GM18858 (cell line): ENCODE measurements around the gene SLC25A24.
A peak's percentile ranks its signal among the peaks of the same experiment; 100 is the strongest.
"Not testable (repeated sequence)": the region's sequence is repeated elsewhere in the genome, so short reads cannot be mapped to it uniquely, and the experiment has no call there.

ENCODE experiments used
- ATAC-seq: cut with Tn5 transposase; IDR thresholded peaks from one replicate; pipeline ENCODE4 v1.9.1; 2021; ENCODE audit not compliant: unreplicated experiment

Gene SLC25A24

DNA sequence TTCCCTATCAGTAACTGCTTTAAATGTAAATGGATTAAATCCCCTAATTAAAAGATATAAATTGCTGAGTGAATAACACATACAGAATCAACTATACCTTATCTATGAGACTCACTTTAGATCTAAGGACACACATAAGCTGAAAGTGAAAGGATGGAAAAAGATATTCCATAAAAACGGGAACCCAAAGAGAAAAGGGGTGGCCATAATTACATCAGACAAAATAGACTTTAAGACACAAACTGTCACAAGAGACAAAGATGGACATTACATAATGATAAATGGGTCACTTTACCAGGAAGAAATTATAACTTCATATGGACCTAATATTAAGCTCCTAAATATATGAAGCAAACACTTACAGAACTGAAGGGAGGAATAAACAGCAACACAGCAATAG, 59.2 kb downstream of the SLC25A24 start:
- no peak for ATAC-seq

DNA sequence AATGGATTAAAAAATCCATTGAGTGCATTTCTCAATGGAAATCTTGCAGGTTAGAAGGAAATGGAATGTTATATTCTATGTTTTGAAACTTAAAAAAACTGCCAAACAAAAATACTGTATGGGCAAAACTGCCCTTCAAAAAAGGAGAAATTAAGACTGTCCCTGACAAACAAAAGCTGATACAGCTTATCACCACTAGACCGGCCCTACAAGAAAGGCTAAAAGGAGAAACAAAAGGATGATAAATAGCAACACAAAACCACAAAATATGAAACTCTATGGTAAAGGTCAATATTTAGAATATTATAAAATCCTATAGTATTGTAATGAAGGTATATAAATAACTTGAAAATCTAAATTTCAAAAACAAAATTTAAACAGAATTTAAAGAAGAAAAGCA, 60.0 kb downstream of the SLC25A24 start:
- no peak for ATAC-seq

DNA sequence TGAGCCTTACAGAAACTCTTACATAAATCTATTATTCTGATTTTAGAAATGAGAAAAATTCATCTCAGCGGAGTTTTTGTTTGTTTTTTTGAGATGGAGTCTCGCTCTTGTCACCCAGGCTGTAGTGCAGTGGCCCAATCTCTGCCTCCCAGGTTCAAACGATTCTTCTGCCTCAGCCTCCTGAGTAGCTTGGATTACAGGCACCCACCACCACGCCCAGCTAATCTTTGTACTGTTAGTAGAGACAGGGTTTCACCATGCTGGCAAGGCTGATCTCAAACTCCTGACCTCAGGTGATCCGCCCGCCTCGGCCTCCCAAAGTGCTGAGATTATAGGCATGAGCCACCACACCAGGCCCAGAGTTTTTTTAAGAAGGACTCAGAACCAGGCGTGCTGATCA, 60.6 kb downstream of the SLC25A24 start:
- ATAC-seq: not testable (repeated sequence)

DNA sequence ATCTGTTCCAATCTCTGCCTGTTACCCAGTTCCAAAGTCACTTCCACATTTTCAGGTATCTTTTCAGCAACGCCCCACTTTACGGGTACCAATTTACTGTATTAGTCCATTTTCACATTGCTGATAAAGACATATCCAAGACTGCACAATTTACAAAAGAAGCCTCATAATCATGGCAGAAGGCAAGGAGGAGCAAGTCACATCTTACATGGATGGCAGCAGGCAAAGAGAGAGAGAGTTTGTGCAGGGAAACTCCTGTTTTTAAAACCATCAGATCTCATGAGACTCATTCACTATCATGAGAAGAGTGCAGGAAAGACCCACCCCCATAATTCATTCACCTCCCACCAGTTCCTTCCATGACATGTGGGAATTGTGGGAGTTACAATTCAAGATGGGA, 67.0 kb downstream of the SLC25A24 start:
- ATAC-seq: not testable (repeated sequence)

DNA sequence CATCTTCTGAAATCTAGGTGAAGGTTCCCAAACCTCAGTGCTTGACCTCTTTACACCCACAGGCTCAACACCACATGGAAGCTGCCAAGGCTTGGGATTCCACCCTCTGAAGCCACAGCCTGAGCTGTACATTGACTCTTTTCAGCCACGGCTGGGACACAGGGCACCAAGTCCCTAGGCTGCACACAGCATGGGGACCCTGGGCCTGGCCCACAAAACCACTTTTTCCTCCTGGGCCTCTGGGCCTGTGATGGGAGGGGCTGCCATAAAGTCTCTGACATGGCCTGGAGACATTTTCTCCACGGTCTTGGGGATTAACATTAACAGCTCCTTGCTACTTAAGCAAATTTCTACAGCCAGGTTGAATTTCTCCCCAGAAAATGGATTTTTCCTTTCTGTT, 67.8 kb downstream of the SLC25A24 start:
- not testable (repeated sequence) for ATAC-seq

DNA sequence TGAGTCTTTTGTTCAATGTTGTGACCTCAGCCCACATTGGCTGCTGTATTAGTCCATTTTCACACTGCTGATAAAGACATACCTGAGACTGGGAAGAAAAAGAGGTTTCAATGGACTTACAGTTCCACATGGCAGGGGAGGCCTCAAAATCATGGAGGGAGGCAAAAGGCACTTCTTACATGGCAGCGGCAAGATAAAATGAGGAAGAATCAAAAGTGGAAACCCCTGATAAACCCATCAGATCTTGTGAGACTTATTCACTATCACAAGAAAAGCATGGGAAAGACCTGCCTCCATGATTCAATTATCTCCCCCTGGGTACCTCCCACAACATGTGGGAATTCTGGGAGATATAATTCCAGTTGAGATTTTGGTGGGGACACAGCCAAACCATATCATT, 68.9 kb downstream of the SLC25A24 start:
- not testable (repeated sequence) for ATAC-seq

DNA sequence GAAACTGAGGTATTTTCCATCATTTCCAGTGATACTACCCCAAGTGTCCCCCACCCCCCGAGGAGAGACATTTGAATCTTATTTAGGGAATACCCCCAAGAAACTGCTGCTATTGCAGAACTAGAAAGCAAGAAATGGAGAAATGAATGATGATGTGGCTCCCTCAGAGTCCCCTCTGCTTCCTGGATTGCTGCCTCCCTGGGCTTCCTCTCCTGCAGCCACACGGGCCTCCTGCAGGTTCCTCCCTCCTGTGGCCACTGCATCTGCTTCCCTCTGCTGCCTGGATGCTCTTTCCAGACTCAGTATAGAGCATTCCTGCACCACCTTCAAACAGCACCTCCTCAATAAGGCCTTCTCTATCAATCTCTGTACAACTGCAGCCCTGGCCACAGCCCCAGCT, 69.3 kb downstream of the SLC25A24 start:
- no peak for ATAC-seq

DNA sequence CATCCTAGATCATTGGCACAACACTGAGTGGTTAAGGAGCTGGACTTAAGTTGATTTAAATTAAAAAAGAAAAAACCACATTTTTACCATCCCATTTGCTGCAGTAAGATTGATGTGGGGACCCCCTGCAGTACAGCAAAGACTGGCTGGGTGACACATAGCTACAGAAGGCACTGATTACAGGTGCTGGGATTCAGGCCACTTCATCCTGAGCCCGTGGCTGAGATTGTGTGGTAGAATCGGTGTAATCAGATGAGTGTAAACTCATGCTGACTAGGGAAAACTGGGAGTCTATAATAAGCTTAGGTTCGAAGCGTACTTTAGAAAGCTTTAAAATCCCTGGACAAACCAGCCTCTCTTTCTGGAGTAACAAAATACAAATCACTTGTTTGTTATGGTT, 70.1 kb downstream of the SLC25A24 start:
- no peak for ATAC-seq

DNA sequence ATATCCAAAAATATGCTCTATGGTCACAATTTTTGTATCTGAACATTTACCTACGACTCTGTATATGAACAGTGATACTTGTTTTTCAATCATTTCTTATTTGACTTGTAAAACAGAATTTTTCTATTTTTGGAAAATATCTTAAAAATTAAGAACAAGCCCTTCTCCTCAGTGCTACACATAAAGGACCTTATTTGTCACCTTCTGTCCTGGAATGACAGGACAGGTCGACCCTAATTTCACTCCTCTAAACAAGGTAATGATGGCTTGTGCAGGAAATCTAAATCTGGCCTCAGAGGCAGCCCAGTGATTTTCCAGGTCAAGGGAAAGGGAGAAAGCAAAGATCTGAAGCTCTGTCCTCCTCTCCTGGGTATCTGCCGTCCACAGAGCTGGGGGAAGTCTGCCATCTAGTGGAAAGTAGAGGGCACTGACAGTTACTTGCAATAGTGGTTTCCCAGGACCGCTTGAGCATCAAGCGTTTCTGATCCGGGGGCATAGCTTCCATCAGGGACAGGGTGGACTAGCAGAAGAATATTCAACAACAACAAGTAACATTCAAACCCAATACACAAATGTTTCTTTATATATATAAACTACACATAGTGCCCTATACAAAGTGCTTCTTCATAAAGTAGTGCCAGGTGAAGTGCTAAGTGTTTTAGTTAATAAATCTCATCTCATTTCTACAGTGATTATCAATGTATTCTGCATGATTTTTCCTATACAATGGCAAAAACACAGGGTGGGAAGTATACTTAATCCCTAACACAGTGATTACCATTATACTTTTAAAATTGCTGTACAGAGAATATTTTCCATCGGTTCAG, 74.6 kb downstream of the SLC25A24 start:
- peak; percentile 90 for ATAC-seq

DNA sequence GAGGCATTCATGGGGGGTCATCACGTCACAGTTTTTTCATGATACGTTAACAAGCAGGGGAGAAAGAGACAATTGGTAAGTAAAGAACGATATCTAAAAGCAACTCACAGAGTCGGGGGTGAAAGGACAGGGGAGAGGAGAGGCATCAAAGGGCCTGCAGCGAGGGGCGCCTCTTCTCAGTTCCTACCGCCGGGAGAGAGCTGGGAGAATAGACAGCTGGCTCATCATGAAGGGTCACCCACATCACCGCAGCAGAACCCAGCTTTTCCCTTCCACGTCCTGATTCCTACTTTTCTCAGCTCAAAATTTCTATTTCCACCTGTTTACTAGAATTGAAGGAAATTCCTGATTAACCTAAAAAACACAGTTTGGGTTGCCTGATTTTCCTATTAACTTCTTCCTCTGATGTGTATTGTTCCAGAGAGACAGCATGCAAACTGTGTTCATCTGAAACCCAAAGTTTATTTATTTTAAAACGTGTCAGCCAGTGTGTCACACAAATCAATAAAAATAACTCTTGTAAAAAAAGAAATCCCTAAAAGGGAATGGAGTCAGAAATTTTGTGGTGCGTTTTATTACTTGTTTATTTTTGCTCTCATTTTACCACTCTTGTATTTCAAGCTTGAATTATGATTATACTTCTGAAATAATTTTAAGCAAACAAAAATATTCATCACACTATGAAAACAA, 75.4 kb downstream of the SLC25A24 start:
- ATAC-seq: no peak

DNA sequence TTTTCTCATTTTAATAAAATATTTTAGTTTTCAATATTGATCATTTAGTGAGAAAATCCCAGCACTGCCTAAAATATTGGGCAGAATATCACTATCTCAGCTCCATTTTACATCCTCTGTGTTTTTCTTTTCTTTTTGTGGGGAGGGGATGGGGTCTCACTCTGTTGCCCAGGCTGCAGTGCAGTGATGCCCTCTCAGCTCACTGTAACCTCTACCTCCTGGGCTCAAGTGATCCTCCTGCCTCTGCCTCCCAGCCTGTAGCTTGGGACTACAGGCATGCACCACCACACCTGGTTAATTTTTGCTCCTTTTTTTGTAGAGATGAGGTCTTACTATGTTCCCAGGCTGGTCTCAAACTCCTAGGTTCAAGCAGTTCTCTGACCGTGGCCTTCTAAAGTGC, 76.1 kb downstream of the SLC25A24 start:
- ATAC-seq: no peak

DNA sequence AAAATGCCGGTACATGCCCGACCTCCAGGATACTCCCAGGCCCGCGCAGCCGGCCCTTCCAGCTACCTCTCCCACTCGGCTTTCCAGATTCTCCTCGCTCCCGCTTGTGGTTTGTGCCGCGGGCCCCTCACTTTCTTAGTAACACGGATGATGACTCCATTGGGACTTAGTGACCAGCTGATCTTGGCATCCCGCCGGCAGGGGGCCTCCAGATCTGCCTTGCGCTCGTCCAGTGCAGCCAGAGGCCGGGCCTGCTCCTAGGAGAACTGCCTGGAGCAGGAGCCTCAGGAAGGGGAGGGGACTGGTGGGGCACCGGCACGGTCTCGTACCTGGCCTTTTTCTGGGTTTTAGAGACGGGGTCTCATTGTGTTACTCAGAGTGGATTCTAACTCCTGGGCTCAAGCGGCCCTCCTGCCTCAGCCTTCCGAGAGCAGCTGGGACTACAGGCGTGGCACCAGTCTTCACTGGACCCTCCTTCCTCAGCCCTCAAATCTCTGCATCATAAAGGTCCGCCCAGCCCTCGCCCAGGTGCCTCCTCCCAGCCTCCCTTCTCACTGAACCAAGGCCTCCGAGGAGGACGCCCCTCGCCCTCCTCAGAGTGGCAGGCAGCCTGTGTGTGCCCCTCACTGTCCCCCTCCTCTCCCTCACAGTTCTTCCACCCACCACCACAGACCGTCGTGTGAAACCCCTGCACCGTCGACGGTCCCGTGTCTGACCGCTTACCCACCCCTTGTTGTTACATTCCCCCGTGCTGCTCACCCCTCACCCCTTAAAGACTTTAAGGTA, 78.6 kb downstream of the SLC25A24 start:
- ATAC-seq: no peak

DNA sequence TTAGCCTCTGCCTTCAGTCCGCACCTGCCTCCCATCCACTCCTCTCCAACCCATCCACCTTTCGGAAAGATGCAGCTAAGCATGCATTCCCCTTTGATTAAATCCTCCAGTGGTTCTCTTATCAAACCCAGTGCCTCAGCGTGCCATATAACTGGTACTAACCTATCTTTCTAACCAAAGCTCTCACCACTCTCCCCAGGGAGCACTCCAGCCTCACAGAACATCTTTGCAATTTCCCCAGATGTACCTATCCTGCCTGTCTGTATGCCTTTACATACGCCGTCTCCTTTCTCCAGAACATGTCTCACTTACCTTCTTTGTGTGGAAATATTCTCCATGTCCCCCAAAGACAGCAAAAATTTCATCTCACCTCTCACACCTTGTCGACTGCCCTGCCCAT, 80.0 kb downstream of the SLC25A24 start:
- no peak for ATAC-seq

DNA sequence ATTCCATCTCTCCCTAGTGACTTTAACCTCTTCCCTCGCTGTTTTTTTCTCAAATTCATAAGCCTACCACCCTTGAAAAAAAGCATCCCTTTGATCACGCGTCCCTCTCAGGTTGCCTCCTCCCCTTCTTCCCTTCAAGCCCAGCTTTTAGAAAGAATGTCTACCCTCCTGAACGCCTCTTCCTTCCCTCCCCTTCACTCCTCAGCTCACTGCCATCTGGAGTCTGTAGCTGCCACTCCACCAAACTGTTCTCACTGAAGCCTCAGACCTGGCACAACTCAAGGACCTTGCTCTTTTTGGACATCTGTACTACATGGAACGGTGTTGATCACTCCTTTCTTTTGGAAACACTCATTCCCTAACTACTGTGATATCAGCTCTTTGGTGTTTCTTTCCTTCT, 80.6 kb downstream of the SLC25A24 start:
- ATAC-seq: no peak

DNA sequence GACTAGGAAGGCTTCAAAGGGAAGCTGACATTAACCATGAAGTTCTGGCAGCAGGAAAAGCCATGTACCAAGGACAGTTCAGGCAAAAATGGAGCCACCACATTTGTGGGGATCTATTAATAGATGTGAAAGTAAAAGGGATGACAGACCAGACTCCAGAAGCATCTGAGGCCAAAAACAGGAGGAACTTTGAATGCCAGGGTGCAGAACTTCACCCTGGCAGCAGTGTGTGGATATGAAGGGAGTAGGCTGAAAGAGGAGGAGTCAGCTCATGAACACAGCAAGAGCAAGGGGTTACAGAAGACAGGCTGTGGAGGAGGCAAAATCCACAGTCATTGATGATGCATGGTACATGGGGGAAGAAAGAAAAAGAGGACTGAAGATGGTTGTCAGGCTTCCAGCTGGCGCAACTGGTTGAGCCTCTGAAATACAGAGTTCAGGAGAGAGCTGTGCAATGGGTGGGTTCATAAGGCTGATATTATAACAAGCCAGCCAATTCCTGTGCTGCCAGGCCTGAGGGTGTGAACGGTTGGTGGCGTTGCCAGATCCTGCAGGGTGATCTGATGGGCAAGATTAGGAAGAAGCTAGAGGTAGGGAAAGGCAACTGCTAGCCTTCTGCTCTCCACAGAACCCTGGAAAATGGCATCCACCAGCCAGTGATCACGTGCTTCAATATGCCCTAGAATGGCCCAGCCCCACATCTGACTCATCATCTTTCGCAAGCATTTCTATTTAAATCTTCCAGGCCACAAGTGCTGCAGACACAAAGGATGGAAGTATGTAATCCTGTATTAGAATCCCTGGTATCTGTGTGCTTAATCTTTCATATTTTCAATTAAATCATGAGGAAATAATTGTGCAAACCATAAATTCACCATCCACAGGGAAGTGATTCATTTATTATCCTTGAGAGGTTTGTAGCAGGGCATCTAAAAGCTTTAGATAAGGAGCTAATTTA, 81.9 kb downstream of the SLC25A24 start:
- no peak for ATAC-seq

DNA sequence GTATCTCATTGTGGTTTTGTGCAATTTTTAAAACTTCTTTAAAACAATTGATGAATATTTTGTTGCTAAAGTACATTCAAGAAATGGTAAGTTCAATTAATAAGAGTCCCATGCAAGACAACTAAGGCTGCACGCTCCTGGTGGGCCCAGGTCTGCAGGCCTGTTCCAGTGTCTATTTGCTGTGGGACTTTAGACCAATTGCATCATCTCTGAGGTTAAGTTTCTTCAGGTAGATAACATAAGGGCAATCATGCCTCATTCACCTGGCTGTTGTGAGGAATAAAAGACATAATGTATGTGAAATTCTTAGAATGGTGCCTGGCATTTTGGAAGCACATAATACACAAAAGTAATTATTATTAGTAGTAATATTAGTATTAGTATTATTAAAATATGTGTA, 82.9 kb downstream of the SLC25A24 start:
- no peak for ATAC-seq

DNA sequence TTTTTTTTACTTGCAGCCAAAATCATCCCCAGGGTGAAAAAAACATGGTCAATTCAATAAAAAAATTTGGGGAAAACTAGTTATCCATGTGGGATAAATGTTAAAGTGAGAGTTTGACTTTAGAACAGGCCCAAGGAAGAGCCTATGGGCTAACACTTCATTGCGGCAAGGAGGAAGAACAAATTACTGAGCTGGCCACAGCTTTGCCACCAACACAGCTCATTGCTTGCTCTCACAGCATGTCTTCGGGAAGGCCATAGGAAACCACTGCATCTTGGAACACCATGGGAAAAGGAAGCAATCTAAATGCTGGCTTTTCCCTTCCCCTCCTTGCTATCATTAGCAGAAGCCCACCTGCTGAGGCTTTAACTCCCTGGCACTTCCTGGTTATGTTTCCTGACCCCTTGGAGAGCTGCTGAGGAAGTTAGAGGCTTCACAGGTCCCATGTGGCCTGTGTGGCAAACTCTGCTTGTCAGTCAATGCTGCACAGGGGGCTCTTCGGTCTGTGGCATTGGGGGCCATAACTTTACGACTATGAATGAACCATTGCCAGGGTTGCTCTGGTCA, 86.0 kb downstream of the SLC25A24 start:
- no peak for ATAC-seq

DNA sequence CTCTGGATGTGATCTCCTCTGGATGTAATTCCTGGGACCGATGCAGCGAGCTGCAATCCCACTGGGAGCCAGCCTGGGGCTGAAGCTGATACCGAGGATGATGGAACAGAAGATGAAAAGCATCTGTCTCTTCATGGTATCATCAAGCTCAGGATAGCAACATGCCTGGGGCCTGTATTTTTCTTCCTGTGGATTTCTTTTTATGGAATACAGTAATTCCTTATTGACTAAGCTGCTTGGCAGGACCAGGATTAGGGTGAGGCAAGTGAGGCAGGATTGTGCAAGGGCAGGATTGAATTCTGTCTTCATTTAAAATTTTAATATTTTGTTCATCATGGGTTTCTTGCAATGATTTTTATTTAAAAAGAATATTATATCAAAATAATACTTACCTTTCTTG, 86.6 kb downstream of the SLC25A24 start:
- ATAC-seq: no peak

DNA sequence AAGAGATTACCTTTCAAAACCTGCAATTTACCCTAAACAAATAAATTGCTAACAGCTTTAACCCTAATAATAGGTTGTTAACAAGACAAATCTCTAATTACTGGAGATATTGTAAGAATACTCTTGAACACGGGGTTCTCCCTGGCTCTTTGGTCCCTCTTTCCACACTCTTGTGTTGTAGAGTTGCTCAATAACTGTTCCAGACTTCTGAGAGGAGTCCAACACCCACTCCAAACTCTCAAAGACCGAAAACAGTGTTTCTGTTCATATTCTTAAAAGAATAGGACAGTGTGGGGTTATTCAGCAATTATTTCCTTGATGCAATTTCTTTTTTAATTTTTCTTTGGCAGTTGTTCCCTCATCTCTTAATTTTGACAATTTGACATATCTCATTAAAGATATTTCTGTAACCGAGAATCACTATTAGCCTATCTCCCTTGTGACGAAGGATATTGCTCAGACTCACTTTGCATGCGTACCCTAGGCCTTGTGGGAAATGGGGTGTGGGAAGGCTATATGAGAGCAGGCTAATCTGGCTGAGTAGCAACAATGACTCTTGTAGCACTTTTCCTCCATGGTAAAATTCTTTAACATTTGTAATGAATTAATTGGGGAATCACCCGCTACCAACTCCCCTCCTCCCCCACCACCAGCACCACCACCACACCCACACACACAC, 90.7 kb downstream of the SLC25A24 start:
- ATAC-seq: no peak

DNA sequence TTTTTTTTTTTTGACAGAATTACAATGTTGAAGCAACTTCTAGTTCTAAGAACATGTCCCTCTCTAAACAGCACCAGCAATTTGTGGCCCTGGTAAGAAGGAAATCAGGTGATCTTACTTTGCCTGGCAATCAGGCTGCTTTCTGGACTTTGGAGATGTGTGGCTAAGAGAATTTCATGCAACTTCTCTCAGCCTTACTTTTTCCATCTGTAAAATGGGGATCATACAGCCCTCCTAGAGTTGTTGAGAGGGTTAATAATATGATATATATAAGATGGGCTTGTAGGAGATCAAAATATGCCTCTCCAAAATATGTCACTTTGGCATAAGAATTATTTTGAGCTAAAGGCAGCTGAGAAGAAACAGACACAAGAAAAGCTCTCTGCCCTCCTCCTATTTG, 92.0 kb downstream of the SLC25A24 start:
- ATAC-seq: no peak
